Left forelimb (tissue), 1 donor: ENCODE data around the gene HOMER2.
A peak's percentile ranks its signal among the peaks of the same experiment; 100 is the strongest.
"Not testable (repeated sequence)": the region's sequence is repeated elsewhere in the genome, so short reads cannot be mapped to it uniquely, and the experiment has no call there.

ENCODE experiments used
- DNase-seq: peaks from one replicate; pipeline ENCODE4 v3.0.0-alpha.2; 2018; ENCODE audit warnings: low spot score

The HOMER2 gene

GRCh38 chr15:82952158-82953081 is at the start of gene HOMER2:
Gene HOMER2 (minus strand): TSS chr15:82952720. CDS start chr15:82952535, 185 bp downstream.
- no peak for DNase-seq

- DNase-seq, result not testable (repeated sequence)
Measured at GRCh38 chr15:83000672-83001031, 48.1 kb upstream of the HOMER2 start.

- DNase-seq, result peak; percentile 69
Measured at GRCh38 chr15:82999905-83000671, 47.6 kb upstream of the HOMER2 start.

- DNase-seq, result no peak
Measured at GRCh38 chr15:82999426-82999825, 46.9 kb upstream of the HOMER2 start.

GRCh38 chr15:82995938-82996337 is 43.4 kb upstream of the HOMER2 start:
- no peak for DNase-seq

- no peak for DNase-seq
Measured at GRCh38 chr15:82995076-82995475, 42.6 kb upstream of the HOMER2 start.

GRCh38 chr15:82993144-82993543 is 40.6 kb upstream of the HOMER2 start:
- DNase-seq, result no peak

- DNase-seq, result no peak
Measured at GRCh38 chr15:82992436-82992998, 40.0 kb upstream of the HOMER2 start.

GRCh38 chr15:82986442-82986780 is 33.9 kb upstream of the HOMER2 start:
- no peak for DNase-seq

- DNase-seq, result peak; percentile 95
Measured at GRCh38 chr15:82985688-82986441, 33.3 kb upstream of the HOMER2 start, which contains the start of gene RAMAC. Gene RAMAC (plus strand): TSS chr15:82986210. CDS start chr15:82989019, 2,809 bp downstream.

- no peak for DNase-seq
Measured at GRCh38 chr15:82980981-82981380, 28.5 kb upstream of the HOMER2 start.

GRCh38 chr15:82979726-82980125 is 27.2 kb upstream of the HOMER2 start:
- DNase-seq, result no peak

- no peak for DNase-seq
Measured at GRCh38 chr15:82978438-82978837, 25.9 kb upstream of the HOMER2 start.

- no peak for DNase-seq
Measured at GRCh38 chr15:82977076-82977475, 24.6 kb upstream of the HOMER2 start.

- no peak for DNase-seq
Measured at GRCh38 chr15:82972990-82973389, 20.5 kb upstream of the HOMER2 start.

- DNase-seq, result no peak
Measured at GRCh38 chr15:82971218-82971984, 18.9 kb upstream of the HOMER2 start.

- DNase-seq, result no peak
Measured at GRCh38 chr15:82970696-82971095, 18.2 kb upstream of the HOMER2 start.

- no peak for DNase-seq
Measured at GRCh38 chr15:82970078-82970686, 17.7 kb upstream of the HOMER2 start.

GRCh38 chr15:82969353-82969752 is 16.8 kb upstream of the HOMER2 start:
- no peak for DNase-seq

GRCh38 chr15:82968066-82968465 is 15.5 kb upstream of the HOMER2 start:
- no peak for DNase-seq

- no peak for DNase-seq
Measured at GRCh38 chr15:82966671-82967071, 14.2 kb upstream of the HOMER2 start.
